GM19193 (cell line): ENCODE data around the gene SRPRA.
A peak's percentile ranks its signal among the peaks of the same experiment; 100 is the strongest.

Experiments used
- POLR2A ChIP-seq: IDR thresholded peaks from 4 replicates; pipeline ENCODE4 v1.6.1; 2011; ENCODE audit not compliant: insufficient read depth, insufficient read length; ENCODE audit errors: extremely low read depth

The SRPRA gene

GRCh38 chr11:126293726-126294125 is 25.0 kb upstream of the SRPRA start:
- no peak for TF ChIP-seq POLR2A

GRCh38 chr11:126290887-126291286 is 22.2 kb upstream of the SRPRA start:
- TF ChIP-seq POLR2A: no peak

- no peak for TF ChIP-seq POLR2A
Observed at GRCh38 chr11:126288237-126288636, 19.5 kb upstream of the SRPRA start.

- TF ChIP-seq POLR2A: no peak
Observed at GRCh38 chr11:126284829-126285228, 16.1 kb upstream of the SRPRA start.

- TF ChIP-seq POLR2A: peak; percentile 64
Observed at GRCh38 chr11:126282736-126283591, 14.3 kb upstream of the SRPRA start, which contains the start of gene TIRAP. Gene TIRAP, plus strand, starts transcription at chr11:126283093. Its CDS starts 7,802 bp downstream, at chr11:126290895.

- TF ChIP-seq POLR2A: no peak
Observed at GRCh38 chr11:126282361-126282735, 13.7 kb upstream of the SRPRA start.

GRCh38 chr11:126281666-126282175 is 13.0 kb upstream of the SRPRA start:
- no peak for TF ChIP-seq POLR2A

- no peak for TF ChIP-seq POLR2A
Observed at GRCh38 chr11:126281245-126281644, 12.6 kb upstream of the SRPRA start.

- TF ChIP-seq POLR2A: no peak
Observed at GRCh38 chr11:126280595-126280994, 11.9 kb upstream of the SRPRA start.

GRCh38 chr11:126279191-126279590 is 10.5 kb upstream of the SRPRA start:
- no peak for TF ChIP-seq POLR2A

- no peak for TF ChIP-seq POLR2A
Observed at GRCh38 chr11:126277780-126278179, 9.1 kb upstream of the SRPRA start.

GRCh38 chr11:126277322-126277721 is 8.6 kb upstream of the SRPRA start:
- no peak for TF ChIP-seq POLR2A

- no peak for TF ChIP-seq POLR2A
Observed at GRCh38 chr11:126268361-126268707, 361 bp downstream of the SRPRA start.

- TF ChIP-seq POLR2A: no peak
Observed at GRCh38 chr11:126267650-126268049, 1.0 kb downstream of the SRPRA start.

- TF ChIP-seq POLR2A: no peak
Observed at GRCh38 chr11:126265811-126266210, 2.9 kb downstream of the SRPRA start.

GRCh38 chr11:126263489-126263888 is 5.2 kb downstream of the SRPRA start:
- TF ChIP-seq POLR2A: peak; percentile 31
